Right lung (tissue), 10 donors: ENCODE results near the gene LMAN2. TPM values are rescaled to one million over a fixed set of nuclear protein-coding genes. Genes with fewer than 3 reads are reported as not detected.

Experiments
- DNase-seq, 2 donors: peaks; one replicate each; pipeline ENCODE4 v3.0.0-alpha.2; 2013
- long read RNA-seq, 8 donors: transcript quantifications; one replicate each; lab custom pipeline, GENCODE V29; 2026
- polyA plus RNA-seq, 5 donors: library from polyadenylated mRNA; unstranded; fragments of 120-200 nt; gene quantifications; one replicate each; pipeline versions ENCODE4 v1.2.1 to v1.2.3, GENCODE V29; 2013; ENCODE audit warnings: inconsistent platforms in 1 of 5, low replicate concordance in 1 of 5; ENCODE audit not compliant: insufficient read length in 5 of 5, insufficient read depth in 1 of 5

Gene LMAN2, protein sequence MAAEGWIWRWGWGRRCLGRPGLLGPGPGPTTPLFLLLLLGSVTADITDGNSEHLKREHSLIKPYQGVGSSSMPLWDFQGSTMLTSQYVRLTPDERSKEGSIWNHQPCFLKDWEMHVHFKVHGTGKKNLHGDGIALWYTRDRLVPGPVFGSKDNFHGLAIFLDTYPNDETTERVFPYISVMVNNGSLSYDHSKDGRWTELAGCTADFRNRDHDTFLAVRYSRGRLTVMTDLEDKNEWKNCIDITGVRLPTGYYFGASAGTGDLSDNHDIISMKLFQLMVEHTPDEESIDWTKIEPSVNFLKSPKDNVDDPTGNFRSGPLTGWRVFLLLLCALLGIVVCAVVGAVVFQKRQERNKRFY
- 100 to 1,000 TPM in 4 of 5 donors, 10 to 100 TPM in 1; 85.2 to 137 (median 105) TPM for polyA plus RNA-seq
- long read RNA-seq, donor 1, transcript LMAN2-201 (8 exons, 1,800 nt), result major isoform, 73 of 92 reads
- long read RNA-seq, donor 1, partial matches to known transcripts, result 10 of 92 reads
- long read RNA-seq, donor 1, other reads (novel, unspliced or antisense), result 7 of 92 reads
- long read RNA-seq, donor 2, transcript LMAN2-201 (8 exons, 1,800 nt), result major isoform, 39 of 39 reads
- long read RNA-seq, donor 2, partial matches to known transcripts, result 0 of 39 reads
- long read RNA-seq, donor 2, other reads (novel, unspliced or antisense), result 0 of 39 reads
- long read RNA-seq, donor 3, transcript LMAN2-201 (8 exons, 1,800 nt), result major isoform, 39 of 41 reads
- long read RNA-seq, donor 3, partial matches to known transcripts, result 0 of 41 reads
- long read RNA-seq, donor 3, other reads (novel, unspliced or antisense), result 0 of 41 reads
- long read RNA-seq, donor 4, transcript LMAN2-201 (8 exons, 1,800 nt), result major isoform, 28 of 34 reads
- long read RNA-seq, donor 4, partial matches to known transcripts, result 0 of 34 reads
- long read RNA-seq, donor 4, other reads (novel, unspliced or antisense), result 6 of 34 reads
- long read RNA-seq, donor 5, transcript LMAN2-201 (8 exons, 1,800 nt), result major isoform, 62 of 76 reads
- long read RNA-seq, donor 5, partial matches to known transcripts, result 7 of 76 reads
- long read RNA-seq, donor 5, other reads (novel, unspliced or antisense), result 7 of 76 reads
- long read RNA-seq, donor 6, transcript LMAN2-201 (8 exons, 1,800 nt), result major isoform, 83 of 92 reads
- long read RNA-seq, donor 6, partial matches to known transcripts, result 0 of 92 reads
- long read RNA-seq, donor 6, other reads (novel, unspliced or antisense), result 6 of 92 reads
- long read RNA-seq, donor 7, transcript LMAN2-201 (8 exons, 1,800 nt), result major isoform, 85 of 87 reads
- long read RNA-seq, donor 7, partial matches to known transcripts, result 0 of 87 reads
- long read RNA-seq, donor 7, other reads (novel, unspliced or antisense), result 0 of 87 reads
- long read RNA-seq, donor 8, transcript LMAN2-201 (8 exons, 1,800 nt), result major isoform, 21 of 23 reads
- long read RNA-seq, donor 8, partial matches to known transcripts, result 0 of 23 reads
- long read RNA-seq, donor 8, other reads (novel, unspliced or antisense), result 0 of 23 reads

DNA sequence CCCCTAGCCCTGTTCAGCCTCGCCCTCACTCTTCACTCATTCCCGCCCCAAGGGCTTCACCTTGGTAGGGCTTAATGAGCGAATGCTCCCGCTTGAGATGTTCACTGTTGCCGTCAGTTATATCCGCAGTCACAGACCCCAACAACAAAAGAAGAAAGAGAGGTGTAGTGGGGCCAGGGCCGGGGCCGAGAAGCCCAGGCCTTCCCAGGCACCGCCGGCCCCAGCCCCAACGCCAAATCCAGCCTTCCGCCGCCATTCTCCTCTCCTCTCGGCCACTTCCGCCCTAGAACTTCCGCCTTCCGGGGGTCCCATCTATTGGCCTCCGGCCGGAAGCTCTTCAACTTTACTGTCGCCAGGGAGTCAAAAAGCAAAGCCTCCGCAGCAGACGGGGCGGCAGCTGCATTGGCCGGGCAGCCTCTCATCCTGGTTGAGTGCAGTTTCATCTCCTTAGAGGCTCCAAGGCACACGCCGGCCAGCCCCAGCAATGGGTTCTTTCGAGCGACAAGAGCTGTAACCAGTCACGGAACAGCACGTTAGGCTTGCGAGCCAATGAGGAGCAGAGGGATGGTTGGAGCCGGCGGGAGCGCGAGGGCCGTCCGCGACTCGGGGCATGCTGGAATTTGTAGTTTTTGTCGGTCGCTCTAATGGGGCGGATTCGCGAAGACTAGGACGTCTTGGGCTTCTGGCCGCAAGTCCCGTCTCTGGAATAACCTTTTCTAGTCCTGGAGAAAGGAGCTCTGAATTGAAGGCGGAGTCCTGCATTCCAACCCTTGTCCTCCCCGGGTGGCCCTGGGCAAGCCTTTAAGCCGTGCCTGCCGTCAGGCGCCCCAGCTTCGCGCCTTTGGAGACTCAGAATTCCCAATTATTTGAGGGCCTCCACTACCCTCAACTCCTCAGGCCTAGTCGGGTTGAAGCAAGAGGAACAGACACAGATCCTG lies at the start of gene LMAN2:
Gene LMAN2 (minus strand): TSS at position 277 of the 938 bp plus-strand sequence. CDS start 21 bp downstream, at position 256.
- DNase-seq, result peak; percentile 93 to 95

- DNase-seq, result no peak
Measured at GRCh38 chr5:177399997-177400868, 48.8 kb upstream of the LMAN2 start, which contains the start of gene PFN3. Gene PFN3 (minus strand): TSS chr5:177400661. CDS start chr5:177400576, 85 bp downstream.

DNA sequence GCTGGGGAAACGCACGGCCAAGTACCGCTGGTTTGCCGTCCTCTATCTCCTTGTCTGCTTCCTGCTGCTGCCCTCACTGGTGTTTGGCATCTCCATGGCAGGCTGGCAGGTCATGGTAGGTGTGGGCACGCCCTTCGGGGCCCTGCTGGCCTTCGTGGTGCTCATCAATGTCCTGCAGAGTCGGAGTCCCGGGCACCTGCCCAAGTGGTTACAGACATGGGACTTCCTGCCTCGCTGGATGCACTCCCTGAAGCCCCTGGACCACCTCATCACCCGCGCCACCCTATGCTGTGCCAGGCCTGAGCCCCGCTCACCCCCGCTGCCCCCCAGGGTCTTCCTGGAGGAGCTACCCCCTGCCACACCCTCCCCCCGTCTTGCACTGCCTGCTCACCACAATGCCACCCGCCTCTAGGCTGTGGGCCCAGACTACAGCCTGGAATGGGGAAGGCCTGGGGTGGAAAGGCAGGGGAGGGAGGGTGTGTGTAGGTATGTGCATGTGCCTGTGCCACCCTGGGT lies 46.5 kb upstream of the LMAN2 start:
- DNase-seq, result no peak

- DNase-seq, result no peak
Measured at GRCh38 chr5:177396807-177397206, 45.3 kb upstream of the LMAN2 start.

DNA sequence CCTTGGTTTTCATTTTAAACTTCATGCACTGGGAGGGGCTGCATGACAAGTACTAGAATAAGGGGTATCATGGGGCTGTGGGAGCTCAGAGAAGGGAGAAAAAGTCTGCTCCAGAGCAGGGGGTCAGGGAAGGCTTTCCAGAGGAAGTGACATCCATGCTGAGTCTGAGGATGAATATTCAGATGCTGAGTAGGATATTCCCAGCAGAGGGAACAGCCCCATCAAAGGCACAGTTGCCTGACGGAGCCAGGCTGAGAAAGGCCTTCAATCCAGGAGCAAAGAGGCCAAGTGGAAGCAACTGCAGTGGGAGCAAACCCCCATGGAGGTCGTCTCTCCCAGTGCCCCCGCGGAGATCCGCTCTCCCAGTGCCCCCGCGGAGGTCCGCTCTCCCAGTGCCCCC lies 44.6 kb upstream of the LMAN2 start:
- DNase-seq, result no peak

GRCh38 chr5:177393990-177394389 lies 42.5 kb upstream of the LMAN2 start:
- no peak for DNase-seq

GRCh38 chr5:177393206-177393765 lies 41.8 kb upstream of the LMAN2 start:
- DNase-seq, result no peak

DNA sequence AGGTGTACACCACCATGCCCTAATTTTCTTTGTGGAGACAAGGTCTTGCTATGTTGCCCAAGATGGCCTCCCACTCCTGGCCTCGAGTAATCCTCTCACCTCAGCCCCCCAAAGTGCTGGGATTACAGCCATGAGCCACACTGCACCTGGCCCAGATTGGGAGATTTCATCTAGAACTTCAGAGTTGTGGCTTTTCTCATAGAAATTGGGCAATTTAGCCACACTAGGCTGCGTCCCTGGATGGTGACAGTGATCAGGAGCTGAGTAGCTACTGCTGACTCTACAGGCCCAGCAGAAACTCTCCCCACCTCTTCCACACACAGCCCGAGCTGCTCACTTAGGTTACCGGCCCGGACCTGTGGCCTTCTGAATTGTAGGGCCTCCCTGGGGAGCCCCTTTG lies 41.3 kb upstream of the LMAN2 start:
- no peak for DNase-seq

GRCh38 chr5:177390363-177391300 lies 39.2 kb upstream of the LMAN2 start:
- peak; percentile 77 to 84 for DNase-seq

- DNase-seq, result no peak
Measured at GRCh38 chr5:177389241-177390169, 38.0 kb upstream of the LMAN2 start.

GRCh38 chr5:177388521-177389052 lies 37.1 kb upstream of the LMAN2 start:
- no peak for DNase-seq

GRCh38 chr5:177387405-177387804 lies 35.9 kb upstream of the LMAN2 start:
- DNase-seq, result no peak

GRCh38 chr5:177386542-177386941 lies 35.1 kb upstream of the LMAN2 start:
- DNase-seq, result no peak

DNA sequence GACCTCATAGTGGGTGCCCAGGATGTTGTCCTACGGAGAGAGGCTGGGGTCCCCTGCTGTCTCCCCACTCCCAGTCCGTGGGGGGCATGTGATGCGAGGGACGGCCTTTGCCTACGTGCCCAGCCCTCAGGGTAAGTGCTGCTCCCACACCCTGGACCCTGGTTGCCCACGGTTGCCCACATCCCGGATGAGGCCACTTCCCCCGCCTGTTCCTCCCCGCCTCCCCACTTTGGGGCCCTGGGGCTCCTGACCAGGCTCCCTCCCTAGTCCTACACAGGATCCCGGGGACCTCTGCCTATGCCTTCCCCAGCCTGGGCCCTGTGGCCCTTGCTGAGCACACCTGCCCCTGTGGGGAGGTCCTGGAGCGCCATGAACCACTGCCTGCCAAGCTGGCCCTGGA lies 34.3 kb upstream of the LMAN2 start:
- DNase-seq, result no peak

DNA sequence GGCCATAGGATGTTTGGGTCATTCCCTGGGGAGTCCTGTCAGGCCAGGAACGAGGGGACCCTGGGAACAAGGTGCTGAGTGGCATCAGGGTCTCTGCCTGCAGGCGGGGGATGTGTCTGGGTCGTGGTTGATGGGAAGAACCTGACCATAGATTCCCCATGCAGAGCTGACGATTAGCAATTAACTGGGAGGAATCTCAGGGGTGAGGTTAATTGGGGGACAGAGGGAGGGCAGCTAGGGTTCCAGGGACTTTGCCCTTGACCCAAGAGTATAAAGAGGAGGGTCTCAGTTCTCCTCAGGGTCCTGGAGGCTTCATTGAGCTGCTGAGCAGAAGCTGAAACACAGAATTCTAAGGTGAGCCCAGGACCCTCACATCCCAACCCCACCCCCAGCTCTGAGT lies 32.7 kb upstream of the LMAN2 start, which contains the start of gene SLC34A1:
Gene SLC34A1 (plus strand): TSS at position 301 of the 400 bp plus-strand sequence. CDS start 1,308 bp downstream, outside the sequence.
- no peak for DNase-seq

DNA sequence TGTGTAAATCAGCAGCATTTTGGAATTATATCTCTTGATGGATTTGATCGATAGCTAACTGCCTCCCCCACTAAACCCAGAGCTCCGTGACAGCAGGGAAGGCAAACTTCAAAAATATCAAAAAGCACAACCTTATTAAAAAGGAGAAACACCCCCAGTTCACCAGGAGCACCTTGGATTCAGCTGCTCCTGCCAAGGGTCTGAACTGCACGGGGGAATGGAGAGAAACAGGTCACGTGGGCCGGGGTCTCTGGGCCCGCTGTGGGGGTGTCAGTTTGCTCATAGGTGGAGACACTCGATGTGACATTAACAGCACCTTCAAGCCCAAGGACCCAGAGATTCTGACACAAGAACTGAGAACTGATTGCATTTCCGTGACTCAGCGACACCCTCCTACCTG lies 31.7 kb upstream of the LMAN2 start:
- DNase-seq, result no peak
